K562 (cell line): ENCODE data around the gene ZNF362. TPM values are rescaled to one million over a fixed set of nuclear protein-coding genes. Genes with fewer than 3 reads are reported as not detected.

Experiments
- ATAC-seq: fragments of 200-7000 bp; cut with Tn5 transposase; 3 replicates; pipeline ENCODE4 v1.9.1; 2020; ENCODE audit warnings: moderate library complexity
- BruUV-seq: library from RNA; stranded (reverse); fragments of 400-500 nt; replicated peaks from 2 replicates; lab custom pipeline; 2021; lab: Mats Ljungman, UMichigan
- CTCF ChIA-PET: fragments of 300-600 bp; formaldehyde crosslinking; extraction: SDS; loops from one replicate; lab custom pipeline; 2021; ENCODE audit warnings: low intra/inter-chr PET ratio; lab: Yijun Ruan, JAX
- POLR2A ChIA-PET: fragments of 300-600, 350-650 bp; sonication (Branson Sonifier 250); formaldehyde crosslinking; extraction: SDS; loops from one replicate; lab custom pipeline; 2021; ENCODE audit warnings: antibody characterized with exemption, inconsistent platforms; lab: Yijun Ruan, JAX
- DNase-seq, 4 experiments: peaks; one replicate each; pipeline versions ENCODE4 v3.0.0 to v3.0.0-alpha.2; 2011 to 2018; ENCODE audit warnings: low spot score in 3 of 4, mixed read lengths in 3 of 4; ENCODE audit errors: extremely low read depth in 1 of 4
- FAIRE-seq: peaks from 2 replicates; lab custom pipeline; 2011; peaks lifted over from hg19 to GRCh38; lab: Jason Lieb, UNC
- H2AFZ ChIP-seq: 2 replicates; pipeline ENCODE4 v1.6.0; 2011; ENCODE audit warnings: low read depth, low read length, control low read depth, inconsistent platforms
- H3K27ac ChIP-seq: fragments of 200-600 bp; 3 replicates; pipeline ENCODE4 v1.8.0; 2011; ENCODE audit warnings: low read depth, mild to moderate bottlenecking, control low read depth, inconsistent platforms, low read length, moderate library complexity, mixed read lengths; ENCODE audit errors: extremely low read depth
- H3K27me3 ChIP-seq, 2 experiments: fragments of 300-600 bp in 1 of 2; 2 replicates in 1 of 2; 3 replicates in 1 of 2; pipeline versions ENCODE4 v1.6.0 to v1.8.0; 2011; ENCODE audit warnings: inconsistent platforms in 2 of 2, low read length in 2 of 2, mild to moderate bottlenecking in 1 of 2, mixed read lengths in 1 of 2, moderate library complexity in 1 of 2; ENCODE audit not compliant: control insufficient read depth in 2 of 2, insufficient read depth in 2 of 2
- H3K36me3 ChIP-seq: fragments of 300-600 bp; 3 replicates; pipeline ENCODE4 v1.8.0; 2011; ENCODE audit warnings: mild to moderate bottlenecking, low read length, inconsistent platforms; ENCODE audit not compliant: control insufficient read depth, insufficient read depth
- H3K4me1 ChIP-seq, 2 experiments: fragments of 200-600 bp in 1 of 2; replicated peaks in 1 of 2; 2 replicates in 1 of 2; 3 replicates in 1 of 2; pipeline versions ENCODE4 v1.5.1 to v1.8.0; 2011; ENCODE audit warnings: inconsistent platforms in 2 of 2, low read length in 2 of 2, mild to moderate bottlenecking in 1 of 2, mixed read lengths in 1 of 2, moderate library complexity in 1 of 2; ENCODE audit not compliant: control insufficient read depth in 2 of 2, insufficient read depth in 2 of 2
- H3K4me2 ChIP-seq: 2 replicates; pipeline ENCODE4 v1.6.1; 2011; ENCODE audit warnings: low read length, control low read depth, inconsistent platforms, mixed read lengths; ENCODE audit not compliant: insufficient read depth
- H3K4me3 ChIP-seq: fragments of 200-600 bp; sonication (generic), shearing (Covaris generic); 2 replicates; pipeline ENCODE4 v1.5.1; 2016; ENCODE audit warnings: control low read depth, inconsistent platforms
- H3K79me2 ChIP-seq: fragments of 200-600 bp; 3 replicates; pipeline ENCODE4 v1.8.0; 2011; ENCODE audit warnings: low read length, inconsistent platforms; ENCODE audit not compliant: control insufficient read depth, insufficient read depth
- H3K9ac ChIP-seq, 2 experiments: 2 replicates each; pipeline versions ENCODE4 v1.6.0 to v1.6.1; 2011; ENCODE audit warnings: low read depth in 2 of 2, low read length in 2 of 2, control low read depth in 1 of 2, inconsistent platforms in 1 of 2, mild to moderate bottlenecking in 1 of 2, mixed read lengths in 1 of 2; ENCODE audit not compliant: insufficient read depth in 1 of 2
- H3K9me1 ChIP-seq: one replicate; pipeline ENCODE4 v1.6.0; 2011; ENCODE audit warnings: inconsistent platforms, mild to moderate bottlenecking, low read length, moderate library complexity; ENCODE audit not compliant: control insufficient read depth, insufficient read depth
- H3K9me3 ChIP-seq: replicated peaks from 2 replicates; pipeline ENCODE4 v1.5.1; 2011; ENCODE audit warnings: low read depth, low read length, inconsistent platforms; ENCODE audit not compliant: control insufficient read depth, insufficient read depth
- H4K20me1 ChIP-seq: replicated peaks from 2 replicates; pipeline ENCODE4 v1.6.1; 2011; ENCODE audit warnings: low read length, inconsistent platforms, mixed read lengths; ENCODE audit not compliant: control insufficient read depth, insufficient read depth
- ATF3 ChIP-seq, 2 experiments: fragments of 450-650 bp in 1 of 2; sonication (generic) in 1 of 2; formaldehyde crosslinking in 1 of 2; IDR thresholded peaks in 1 of 2; conservative IDR thresholded peaks in 1 of 2; 2 replicates each; pipeline versions ENCODE4 v1.6.1 to v1.8.1; 2016 to 2023; ENCODE audit warnings: mild to moderate bottlenecking in 2 of 2, moderate library complexity in 2 of 2, inconsistent platforms in 1 of 2, missing genetic modification reagents in 1 of 2
- CC2D1A ChIP-seq: fragments of 450-650 bp; IDR thresholded peaks from 2 replicates; pipeline ENCODE4 v1.6.1; 2017; ENCODE audit warnings: mild to moderate bottlenecking
- CLOCK ChIP-seq: fragments of 250-450 bp; sonication (Bioruptor Pico); IDR thresholded peaks from 2 replicates; pipeline ENCODE4 v1.4.0; 2020; ENCODE audit warnings: mild to moderate bottlenecking, moderate library complexity, borderline replicate concordance
- HCFC1 ChIP-seq: IDR thresholded peaks from 2 replicates; pipeline ENCODE4 v1.6.1; 2012; ENCODE audit warnings: low read depth, low read length, improper control_type of control experiment
- HDAC2 ChIP-seq: fragments of 450-650 bp; IDR thresholded peaks from 2 replicates; pipeline ENCODE4 v1.6.1; 2016; ENCODE audit warnings: mild to moderate bottlenecking
- HNRNPUL1 ChIP-seq: fragments of 200-400 bp; formaldehyde crosslinking; IDR thresholded peaks from 2 replicates; pipeline ENCODE4 v1.6.1; 2017; ENCODE audit warnings: low read length
- MIER1 ChIP-seq: fragments of 450-650 bp; IDR thresholded peaks from 2 replicates; pipeline ENCODE4 v1.6.1; 2016; ENCODE audit warnings: antibody characterized with exemption, mild to moderate bottlenecking, low read depth
- NCOA1 ChIP-seq: fragments of 450-650 bp; IDR thresholded peaks from 2 replicates; pipeline ENCODE4 v1.6.1; 2016; ENCODE audit warnings: low read depth
- POLR2B ChIP-seq: fragments of 450-650 bp; IDR thresholded peaks from 2 replicates; pipeline ENCODE4 v1.6.1; 2018; ENCODE audit warnings: low read depth; ENCODE audit not compliant: partially characterized antibody
- PRDM10 ChIP-seq: fragments of 450-650 bp; IDR thresholded peaks from 2 replicates; pipeline ENCODE4 v1.6.1; 2018; ENCODE audit not compliant: partially characterized antibody
- RBM17 ChIP-seq: fragments of 200-400 bp; formaldehyde crosslinking; IDR thresholded peaks from 2 replicates; pipeline ENCODE4 v1.6.1; 2017; ENCODE audit warnings: low read depth, mild to moderate bottlenecking, low read length, borderline replicate concordance
- SIRT6 ChIP-seq: IDR thresholded peaks from one replicate; pipeline ENCODE4 v1.6.1; 2012; ENCODE audit warnings: low read depth, mild to moderate bottlenecking, control low read depth, inconsistent platforms, low read length, moderate library complexity
- SNRNP70 ChIP-seq: fragments of 200-400 bp; formaldehyde crosslinking; optimal IDR thresholded peaks from 2 replicates; pipeline ENCODE3; 2017; ENCODE audit warnings: low read depth, low read length
- SRSF7 ChIP-seq: fragments of 200-400 bp; formaldehyde crosslinking; optimal IDR thresholded peaks from 2 replicates; pipeline ENCODE3; 2017; ENCODE audit warnings: mild to moderate bottlenecking, low read depth, low read length
- SUPT5H ChIP-seq: fragments of 450-650 bp; IDR thresholded peaks from 2 replicates; pipeline ENCODE4 v1.6.1; 2016
- WGBS: fragments of 100-300 bp; shearing (Covaris generic); methylation state at CpG from one replicate; pipeline ENCODE4 v1.1.6; 2016; ENCODE audit warnings: low coverage, mixed read lengths; ENCODE audit not compliant: insufficient coverage; ENCODE audit errors: missing lambda C conversion rate; 5-methylcytosine and 5-hydroxymethylcytosine counted together
- in situ Hi-C: fragments of 300-500 bp; cut with MboI; formaldehyde crosslinking; loops from 4 replicates; pipeline ENCODE4 v1.15.0; 2018; ENCODE audit warnings: inconsistent platforms, mixed read lengths
- intact Hi-C: fragments of 100-400 bp; cut with micrococcal nuclease; formaldehyde crosslinking; loops from 2 replicates; pipeline ENCODE4 v1.14.2; 2022
- polyA plus RNA-seq, 8 experiments: library from polyadenylated mRNA; depleted of rRNA in 4 of 8; stranded (reverse) in 5 of 8; unstranded in 3 of 8; fragments of >200 nt; fragmentation: Nextera tagmentation in 2 of 8; fragmentation: Illumina TruSeq in 1 of 8; extraction: Ambion mirVana in 2 of 8; extraction: Trizol in 1 of 8; gene quantifications; 2 replicates each; pipeline versions ENCODE4 v1.2.1 to v1.2.3, GENCODE V29; 2011 to 2014; ENCODE audit warnings: inconsistent platforms in 1 of 8, missing spikeins in 1 of 8
- total RNA-seq, 7 experiments: library from RNA; depleted of rRNA in 6 of 7; stranded (reverse); fragments of >200 nt in 6 of 7; fragmentation: Illumina TruSeq in 2 of 7; extraction: Trizol in 2 of 7; gene quantifications; 2 replicates each; pipeline versions ENCODE4 v1.2.1 to v1.2.3, GENCODE V29; 2011 to 2021; ENCODE audit warnings: low replicate concordance in 1 of 7

Gene ZNF362
- total and polyA plus RNA-seq, 9 of the 15 experiments (the other 6 are each of a cell fraction or from before 2014, with no cell fraction given) = 0.01 to 1.1 (median 0.35) TPM; not detected in 1

GRCh38 chr1:33322870-33323585, 66.7 kb downstream of the ZNF362 start:
- CTCF ChIA-PET = no interaction called here
- Histone ChIP-seq H3K9ac (no peak overlapping the region), H3K4me1 (no peaks in the 10 kb centered on the region), H2AFZ (no peak overlapping the region), H3K9me1 (no peaks in the 10 kb centered on the region), H3K27ac (no peak overlapping the region), H3K4me3 (no peak overlapping the region), H3K27me3 (peaks cover 14 to 28% of the 10 kb centered on the region in 2 experiments), H3K36me3 (peaks cover 51% of the 10 kb centered on the region; the same call in 2 of the 3 replicates), H3K79me2 (no peaks in the 10 kb centered on the region), H3K9me3 (no peaks in the 10 kb centered on the region), H3K4me2 (no peak overlapping the region), H4K20me1 (peaks cover 12% of the 10 kb centered on the region; the same call in 1 of the 2 replicates)
- intact Hi-C loops (no loop called here), in situ Hi-C loops (no loop called here)
- 73% methylated on average over 10 of the region's 10 CpGs for WGBS
- FAIRE-seq = no peak
- no peak for ATAC-seq
- DNase-seq = no peak
- TF ChIP-seq ATF3 (IDR thresholded peaks at IDR 0.05) (no peak), ATF3 (CRISPR knock-in tag; conservative IDR thresholded peaks at IDR 0.05) (no peak), MIER1 (no peak), SIRT6 (no peak), CLOCK (no peak), POLR2B (peak; percentile 52), SRSF7 (no peak), HCFC1 (no peak), HDAC2 (no peak), PRDM10 (no peak), CC2D1A (no peak), NCOA1 (no peak), SNRNP70 (no peak), SUPT5H (peak; percentile 30; the same call in 1 of the 2 replicates), RBM17 (no peak), HNRNPUL1 (no peak)
- POLR2A ChIA-PET = interaction anchor here (1.0 to 1.2 kb wide), 4 partner anchors 8 to 17 kb away, joined by 3 to 5 read pairs (median 4); no protein-coding TSS in a partner anchor
- BruUV-seq = no TSS peak
